GM10847 (cell line): ENCODE data around the gene NTRK1.

ENCODE experiments used
- POLR2A ChIP-seq: IDR thresholded peaks from 2 replicates; pipeline ENCODE4 v1.6.1; 2011; ENCODE audit not compliant: insufficient read length; ENCODE audit errors: extremely low read depth

Gene NTRK1

GRCh38 chr1:156901966-156902915 is 41.6 kb downstream of the NTRK1 start:
- no peak for TF ChIP-seq POLR2A

- no peak for TF ChIP-seq POLR2A
These were observed 42.8 kb downstream of the NTRK1 start for GRCh38 chr1:156903328-156904091.

DNA sequence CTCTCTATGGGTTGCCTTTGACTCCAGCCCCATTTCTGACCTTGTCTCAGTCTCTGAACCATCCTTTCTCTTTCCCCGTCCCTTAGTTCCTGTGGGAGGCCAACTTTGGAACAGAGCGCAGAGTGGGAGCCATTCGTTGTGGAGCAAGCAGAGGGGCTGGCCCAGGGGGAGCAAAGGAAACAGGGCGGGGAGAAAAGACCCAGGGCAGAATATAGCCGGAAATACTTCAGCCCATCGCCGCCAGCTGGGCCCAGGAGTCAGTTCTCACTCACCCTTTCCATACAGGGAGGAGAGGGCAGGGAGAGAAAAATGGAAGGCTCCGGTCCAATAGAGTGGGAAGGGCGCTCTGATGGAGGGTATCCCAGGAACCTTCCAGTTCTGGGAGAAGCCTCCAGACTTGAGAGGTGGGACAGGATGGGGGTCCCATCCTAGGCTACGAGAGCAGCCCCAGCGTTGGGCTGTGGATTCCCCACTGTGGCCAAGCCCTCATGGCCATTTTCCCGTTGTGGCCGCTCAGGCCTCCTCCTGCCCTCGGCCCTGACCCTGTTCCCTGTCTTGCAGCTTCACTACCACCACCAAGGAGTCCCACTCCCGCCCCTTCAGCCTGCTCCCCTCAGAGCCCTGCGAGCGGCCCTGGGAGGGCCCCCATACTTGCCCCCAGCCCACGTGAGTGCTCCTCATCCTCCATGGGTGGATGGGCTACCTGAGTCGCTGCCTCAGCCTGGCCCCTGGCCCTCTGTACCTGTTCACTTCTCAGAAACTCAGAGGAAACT is 43.7 kb downstream of the NTRK1 start:
- no peak for TF ChIP-seq POLR2A

- no peak for TF ChIP-seq POLR2A
These were observed 44.5 kb downstream of the NTRK1 start for GRCh38 chr1:156905176-156905575.

GRCh38 chr1:156905651-156906050 is 45.0 kb downstream of the NTRK1 start:
- TF ChIP-seq POLR2A: no peak

- TF ChIP-seq POLR2A: no peak
These were observed 45.7 kb downstream of the NTRK1 start for GRCh38 chr1:156906206-156906906.

DNA sequence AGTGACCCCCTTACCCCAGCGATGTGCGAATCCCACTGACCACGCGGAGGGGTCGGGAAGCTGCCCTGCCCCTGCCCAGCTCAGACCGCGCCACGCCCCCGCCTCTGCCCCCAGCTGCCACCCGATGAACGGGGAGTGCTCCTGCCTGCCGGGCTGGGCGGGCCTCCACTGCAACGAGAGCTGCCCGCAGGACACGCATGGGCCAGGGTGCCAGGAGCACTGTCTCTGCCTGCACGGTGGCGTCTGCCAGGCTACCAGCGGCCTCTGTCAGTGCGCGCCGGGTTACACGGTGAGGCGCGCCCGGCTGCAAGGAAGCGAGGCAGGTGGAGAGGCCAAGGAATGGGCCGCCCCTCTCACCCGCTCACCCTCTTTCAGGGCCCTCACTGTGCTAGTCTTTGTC is 47.9 kb downstream of the NTRK1 start:
- no peak for TF ChIP-seq POLR2A

DNA sequence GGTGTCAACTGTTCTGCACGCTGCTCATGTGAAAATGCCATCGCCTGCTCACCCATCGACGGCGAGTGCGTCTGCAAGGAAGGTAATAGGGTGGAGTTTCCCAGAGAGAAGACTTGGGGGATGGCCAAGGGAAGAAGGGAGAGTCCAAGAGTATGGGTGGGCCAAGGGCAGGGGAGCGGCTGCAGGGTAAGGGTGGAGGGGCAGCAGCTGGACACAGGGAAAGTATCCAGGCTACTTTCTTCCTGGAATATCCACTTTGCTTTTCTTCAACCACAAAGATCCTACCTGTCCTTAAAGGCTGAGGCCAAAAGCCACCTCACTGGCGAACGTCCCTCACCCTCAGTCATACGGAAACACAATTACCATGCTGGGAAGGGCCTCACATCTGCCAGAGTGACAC is 48.3 kb downstream of the NTRK1 start:
- no peak for TF ChIP-seq POLR2A

DNA sequence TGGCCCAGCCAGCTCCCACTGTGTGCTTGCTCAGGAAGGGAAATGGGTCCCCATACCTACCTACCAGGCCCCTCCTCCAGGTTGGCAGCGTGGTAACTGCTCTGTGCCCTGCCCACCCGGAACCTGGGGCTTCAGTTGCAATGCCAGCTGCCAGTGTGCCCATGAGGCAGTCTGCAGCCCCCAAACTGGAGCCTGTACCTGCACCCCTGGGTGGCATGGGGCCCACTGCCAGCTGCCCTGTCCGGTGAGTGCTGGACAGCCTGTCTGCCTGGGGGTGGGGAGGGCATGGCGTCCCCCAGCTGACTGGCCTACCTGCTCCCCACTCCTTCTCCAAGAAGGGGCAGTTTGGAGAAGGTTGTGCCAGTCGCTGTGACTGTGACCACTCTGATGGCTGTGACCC is 49.0 kb downstream of the NTRK1 start:
- no peak for TF ChIP-seq POLR2A

DNA sequence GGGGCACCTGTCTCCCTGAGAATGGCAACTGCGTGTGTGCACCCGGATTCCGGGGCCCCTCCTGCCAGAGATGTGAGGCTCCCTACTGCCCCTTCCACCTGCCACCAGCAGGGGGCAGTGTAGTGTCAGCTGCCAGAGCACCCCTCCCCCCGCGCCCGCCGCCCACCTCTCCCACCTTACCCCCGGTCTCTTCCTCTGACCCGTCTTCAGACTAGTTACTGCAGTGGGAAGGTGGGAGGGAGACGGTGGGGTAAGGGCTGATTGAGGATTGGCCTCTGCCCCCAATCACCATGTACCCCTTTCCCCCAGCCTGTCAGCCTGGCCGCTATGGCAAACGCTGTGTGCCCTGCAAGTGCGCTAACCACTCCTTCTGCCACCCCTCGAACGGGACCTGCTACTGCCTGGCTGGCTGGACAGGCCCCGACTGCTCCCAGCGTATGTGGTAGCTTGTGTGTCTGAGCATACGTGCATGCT is 49.7 kb downstream of the NTRK1 start:
- TF ChIP-seq POLR2A: no peak

DNA sequence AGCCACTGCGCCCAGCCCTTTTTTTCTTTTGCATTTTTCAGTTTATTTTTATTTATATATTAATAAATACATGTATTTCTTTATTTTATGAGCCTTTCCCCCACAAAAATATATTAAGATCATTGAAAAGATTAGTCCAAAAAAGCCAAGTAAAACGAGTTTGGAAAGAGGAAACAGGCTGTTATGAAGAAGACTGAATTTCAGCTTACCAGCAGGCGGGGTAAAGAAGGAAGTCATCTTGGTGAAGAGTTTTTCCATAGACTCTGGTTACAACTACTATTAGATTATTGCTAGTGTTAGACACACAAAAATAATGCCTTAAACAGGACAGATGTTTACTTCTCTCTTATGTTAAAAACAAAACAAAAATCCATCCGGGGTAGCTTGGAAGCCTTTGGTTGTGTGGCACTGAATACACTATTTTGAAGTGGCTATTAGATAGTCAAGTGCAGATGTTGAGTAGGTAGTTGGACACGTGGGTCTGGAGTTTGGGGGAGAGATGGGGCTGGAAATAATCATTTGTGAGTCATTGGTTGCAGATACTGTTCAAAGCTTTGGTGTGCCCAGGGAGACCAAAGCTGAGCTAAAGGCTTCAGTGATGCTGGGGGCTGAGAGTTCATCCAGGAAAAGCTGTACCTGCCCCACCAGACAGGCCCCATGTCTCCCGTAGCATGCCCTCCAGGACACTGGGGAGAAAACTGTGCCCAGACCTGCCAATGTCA is 51.1 kb downstream of the NTRK1 start:
- no peak for TF ChIP-seq POLR2A

GRCh38 chr1:156912310-156912709 is 51.6 kb downstream of the NTRK1 start:
- no peak for TF ChIP-seq POLR2A

- no peak for TF ChIP-seq POLR2A
These were observed 52.5 kb downstream of the NTRK1 start for GRCh38 chr1:156912861-156913808.
